NB4 (cell line): ENCODE data around the gene STARD7.
A peak's percentile ranks its signal among the peaks of the same experiment; 100 is the strongest.

ENCODE experiments used
- MAX ChIP-seq: IDR thresholded peaks from 2 replicates; pipeline ENCODE4 v1.6.1; 2011; ENCODE audit warnings: low read depth, low read length
- TF ChIP-seq, protein P1 (sequence below): IDR thresholded peaks from one replicate; pipeline ENCODE4 v1.5.1; 2012; ENCODE audit warnings: low read depth, low read length

GRCh38 chr2:96144481-96145035, 64.1 kb downstream of the STARD7 start:
- TF ChIP-seq, protein P1, sequence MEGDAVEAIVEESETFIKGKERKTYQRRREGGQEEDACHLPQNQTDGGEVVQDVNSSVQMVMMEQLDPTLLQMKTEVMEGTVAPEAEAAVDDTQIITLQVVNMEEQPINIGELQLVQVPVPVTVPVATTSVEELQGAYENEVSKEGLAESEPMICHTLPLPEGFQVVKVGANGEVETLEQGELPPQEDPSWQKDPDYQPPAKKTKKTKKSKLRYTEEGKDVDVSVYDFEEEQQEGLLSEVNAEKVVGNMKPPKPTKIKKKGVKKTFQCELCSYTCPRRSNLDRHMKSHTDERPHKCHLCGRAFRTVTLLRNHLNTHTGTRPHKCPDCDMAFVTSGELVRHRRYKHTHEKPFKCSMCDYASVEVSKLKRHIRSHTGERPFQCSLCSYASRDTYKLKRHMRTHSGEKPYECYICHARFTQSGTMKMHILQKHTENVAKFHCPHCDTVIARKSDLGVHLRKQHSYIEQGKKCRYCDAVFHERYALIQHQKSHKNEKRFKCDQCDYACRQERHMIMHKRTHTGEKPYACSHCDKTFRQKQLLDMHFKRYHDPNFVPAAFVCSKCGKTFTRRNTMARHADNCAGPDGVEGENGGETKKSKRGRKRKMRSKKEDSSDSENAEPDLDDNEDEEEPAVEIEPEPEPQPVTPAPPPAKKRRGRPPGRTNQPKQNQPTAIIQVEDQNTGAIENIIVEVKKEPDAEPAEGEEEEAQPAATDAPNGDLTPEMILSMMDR = no peak
- TF ChIP-seq MAX = 0 out of 2 replicates have a peak, but pooled peaks have one; percentile 12
